ENCODE measurements around the gene MUC15. TPM values are rescaled to one million over a fixed set of nuclear protein-coding genes. Genes with fewer than 3 reads are reported as not detected.

MUC15 gene
- total and polyA plus RNA-seq, 2 of the 8 experiments (the other 6 are each of a cell fraction or from before 2014, with no cell fraction given), result not detected

DNA sequence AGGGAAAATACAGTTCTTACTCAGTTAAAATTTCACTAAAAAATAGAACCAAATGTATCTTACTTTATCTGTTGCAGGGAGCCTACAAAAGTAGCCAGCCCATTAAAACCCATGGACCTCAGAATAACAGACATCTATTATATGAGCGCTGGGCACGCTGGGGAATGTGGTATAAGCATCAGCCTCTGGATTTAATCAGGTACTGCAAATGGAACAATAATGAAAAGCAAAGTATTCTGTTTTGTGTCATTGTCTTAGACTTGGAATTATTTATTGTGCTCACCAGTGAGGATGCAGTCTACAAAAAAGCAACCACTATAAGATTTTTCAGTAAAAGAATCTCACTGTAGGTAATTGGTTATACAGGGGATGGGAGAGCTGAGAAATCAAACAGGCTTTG lies 30.2 kb downstream of the MUC15 start:
- H2BK20ac ChIP-seq (ENCODE audit: low read length), result no peak overlapping the region
- FAIRE-seq (no peak), DNase-seq (ENCODE audit: low read depth in 1 of 2, low spot score in 2 of 2) (no peak)
- no peaks in the 10 kb centered on the region for H3K79me2 ChIP-seq (ENCODE audit: control insufficient read depth in 1 of 2, insufficient read depth in 2 of 2, low read length in 2 of 2)
- H3K27ac ChIP-seq (ENCODE audit: low read depth, low read length), result no peak overlapping the region
- no peak overlapping the region for H2BK5ac ChIP-seq (ENCODE audit: low read depth, low read length)
- no peaks in the 10 kb centered on the region for H3K23me2 ChIP-seq (ENCODE audit: low read depth, low read length)
- no peaks in the 10 kb centered on the region for H3K27me3 ChIP-seq (replicated peaks in 1 of 4; ENCODE audit: control insufficient read depth in 3 of 4, extremely low read depth in 1 of 4, insufficient read depth in 3 of 4, low read length in 3 of 4)
- H2BK15ac ChIP-seq (ENCODE audit: low read length), result no peak overlapping the region
- H3K23ac ChIP-seq (ENCODE audit: insufficient read length), result no peak overlapping the region
- H4K5ac ChIP-seq (ENCODE audit: insufficient read length, low read depth, low read length), result no peak overlapping the region
- ChIA-PET CTCF (ENCODE audit: partially characterized antibody) (no interaction called here), POLR2A (ENCODE audit: partially characterized antibody) (no interaction called here)
- no peak overlapping the region for H3K56ac ChIP-seq (replicated peaks; ENCODE audit: insufficient read length, low read depth, low read length)
- no peak overlapping the region for H3K4me2 ChIP-seq (ENCODE audit: insufficient read depth in 1 of 2, low read depth in 2 of 2, low read length in 2 of 2)
- no peak overlapping the region for H4K8ac ChIP-seq (ENCODE audit: extremely low read depth, insufficient read depth, low read length)
- H3K4me1 ChIP-seq (replicated peaks in 1 of 4; ENCODE audit: control insufficient read depth in 3 of 4, insufficient read depth in 4 of 4, low read length in 3 of 4), result no peaks in the 10 kb centered on the region
- H4K20me1 ChIP-seq (replicated peaks in 1 of 2; ENCODE audit: control insufficient read depth in 1 of 2, insufficient read depth in 2 of 2, low read length in 2 of 2), result no peaks in the 10 kb centered on the region
- 82% methylated on average over 2 of the region's 2 CpGs; no CpG with 5 or more reads in 1 of the 2 experiments for whole genome bisulfite sequencing, 2 experiments (ENCODE audit: extremely low coverage in 1 of 2, insufficient coverage in 1 of 2, insufficient read length in 1 of 2, insufficient replicate concordance in 2 of 2, low coverage in 1 of 2, low lambda C conversion rate in 2 of 2, missing lambda C conversion rate in 1 of 2)
- H3K36me3 ChIP-seq (ENCODE audit: control insufficient read depth in 2 of 4, insufficient read depth in 4 of 4, low read length in 3 of 4), result no peaks in the 10 kb centered on the region
- H3K18ac ChIP-seq (ENCODE audit: extremely low read depth, low read length), result no peak overlapping the region
- no peak overlapping the region for H3K4ac ChIP-seq (replicated peaks; ENCODE audit: insufficient read length, low read depth, low read length)
- H2BK120ac ChIP-seq (replicated peaks; ENCODE audit: low read depth, low read length), result no peak overlapping the region
- H4K91ac ChIP-seq (replicated peaks; ENCODE audit: insufficient read length, low read length), result no peak overlapping the region
- H2AK5ac ChIP-seq (ENCODE audit: low read depth, low read length), result no peak overlapping the region
- peak overlapping the region in 1 of 4 experiments; percentile 8; a peak in 1 of 7 replicates for H3K9ac ChIP-seq (replicated peaks in 1 of 4; ENCODE audit: extremely low read depth in 1 of 4, low read depth in 3 of 4, low read length in 3 of 4)
- no peaks in the 10 kb centered on the region for H3K79me1 ChIP-seq (ENCODE audit: low read depth, low read length)
- no peaks in the 10 kb centered on the region for H3K9me3 ChIP-seq (ENCODE audit: insufficient read depth in 2 of 2, low read depth in 1 of 2, low read length in 1 of 2)
- TF ChIP-seq KDM1A (IDR thresholded peaks at IDR 0.05; ENCODE audit: borderline replicate concordance, low read length), result no peak
- no peak for TF ChIP-seq RNF2 (IDR thresholded peaks at IDR 0.05; ENCODE audit: borderline replicate concordance, low read depth, low read length, missing control alignments, poor library complexity, severe bottlenecking)
- TF ChIP-seq CHD1 (IDR thresholded peaks at IDR 0.05; ENCODE audit: low read depth, low read length), result no peak
- TF ChIP-seq SUZ12 (IDR thresholded peaks at IDR 0.05; ENCODE audit: low read length), result no peak
- TF ChIP-seq ASH2L (IDR thresholded peaks at IDR 0.05; ENCODE audit: low read length), result no peak
- no peak for TF ChIP-seq EGR1 (IDR thresholded peaks at IDR 0.05; ENCODE audit: borderline replicate concordance, low read depth, low read length)
- TF ChIP-seq BRCA1 (IDR thresholded peaks at IDR 0.05; ENCODE audit: low read depth, low read length), result no peak
- TF ChIP-seq, protein P1, sequence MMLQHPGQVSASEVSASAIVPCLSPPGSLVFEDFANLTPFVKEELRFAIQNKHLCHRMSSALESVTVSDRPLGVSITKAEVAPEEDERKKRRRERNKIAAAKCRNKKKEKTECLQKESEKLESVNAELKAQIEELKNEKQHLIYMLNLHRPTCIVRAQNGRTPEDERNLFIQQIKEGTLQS (IDR thresholded peaks at IDR 0.05; ENCODE audit: insufficient read depth, low read depth, low read length), result no peak
- TF ChIP-seq EZH2 (IDR thresholded peaks at IDR 0.05; ENCODE audit: low read depth, low read length, severe bottlenecking), result no peak
- no peak for TF ChIP-seq CEBPB (IDR thresholded peaks at IDR 0.05; ENCODE audit: low read depth, low read length)
- no peak for TF ChIP-seq FOSL1 (IDR thresholded peaks at IDR 0.05; ENCODE audit: insufficient read depth, low read depth, low read length)
- no peak for TF ChIP-seq NANOG (IDR thresholded peaks at IDR 0.05; ENCODE audit: insufficient read depth, low read depth, low read length, poor library complexity, severe bottlenecking)
- TF ChIP-seq ZNF274 (IDR thresholded peaks at IDR 0.05; ENCODE audit: borderline replicate concordance, extremely low read depth, low read length), result no peak
- H2BK12ac ChIP-seq (ENCODE audit: low read depth, low read length), result no peak overlapping the region
- no peak overlapping the region for H2AFZ ChIP-seq (ENCODE audit: low read length)
- H3K14ac ChIP-seq (ENCODE audit: insufficient read length), result no peak overlapping the region
- no peak overlapping the region for H3K4me3 ChIP-seq (ENCODE audit: extremely low read depth in 1 of 4, insufficient read depth in 2 of 4, low read depth in 3 of 4, low read length in 4 of 4)
